OCI-LY7 (cell line): ENCODE measurements around the gene LRRK1. TPM values are rescaled to one million over a fixed set of nuclear protein-coding genes. Genes with fewer than 3 reads are reported as not detected.
A peak's percentile ranks its signal among the peaks of the same experiment; 100 is the strongest.

Experiments used
- BruUV-seq: library from RNA; stranded (reverse); fragments of 400-500 nt; replicated peaks from 2 replicates; lab custom pipeline; 2021; lab: Mats Ljungman, UMichigan
- CTCF ChIA-PET: fragments of 300-600 bp; sonication (Branson Sonifier 250); formaldehyde crosslinking; loops from one replicate; lab custom pipeline; 2022; ENCODE audit warnings: antibody characterized with exemption; ENCODE audit not compliant: unreplicated experiment; lab: Charles Lee
- POLR2A ChIA-PET: fragments of 300-600 bp; sonication (Branson Sonifier 250); formaldehyde crosslinking; loops from one replicate; lab custom pipeline; 2022; ENCODE audit warnings: antibody characterized with exemption; lab: Charles Lee
- DNase-seq: peaks from one replicate; pipeline ENCODE4 v3.0.0-alpha.2; 2015; ENCODE audit warnings: low spot score
- H2AFZ ChIP-seq: fragments of 200-600 bp; sonication (generic), shearing (Covaris generic); 2 replicates; pipeline ENCODE4 v1.6.1; 2014; ENCODE audit warnings: mild to moderate bottlenecking, antibody characterized with exemption, low read length, moderate library complexity
- H3K27ac ChIP-seq: fragments of 200-600 bp; sonication (generic); 2 replicates; pipeline ENCODE4 v1.5.1; 2014; ENCODE audit warnings: mixed run types, low read depth, mild to moderate bottlenecking, moderate library complexity, low read length, inconsistent platforms; ENCODE audit not compliant: poor library complexity, severe bottlenecking
- H3K36me3 ChIP-seq: fragments of 200-600 bp; sonication (generic); 2 replicates; pipeline ENCODE4 v1.6.1; 2014; ENCODE audit warnings: mild to moderate bottlenecking, antibody characterized with exemption, low read length, moderate library complexity, mixed read lengths; ENCODE audit not compliant: insufficient read depth
- H3K4me1 ChIP-seq: fragments of 200-600 bp; sonication (generic); 2 replicates; pipeline ENCODE4 v1.5.1; 2014; ENCODE audit warnings: mild to moderate bottlenecking, low read length; ENCODE audit not compliant: insufficient read depth, poor library complexity, severe bottlenecking
- H3K4me2 ChIP-seq: fragments of 200-600 bp; sonication (generic); 2 replicates; pipeline ENCODE4 v1.6.1; 2014; ENCODE audit warnings: mild to moderate bottlenecking, low read length
- H3K4me3 ChIP-seq: fragments of 200-600 bp; sonication (generic); 2 replicates; pipeline ENCODE4 v1.5.1; 2014; ENCODE audit warnings: mild to moderate bottlenecking, low read depth, low read length; ENCODE audit not compliant: poor library complexity, severe bottlenecking
- H3K79me2 ChIP-seq: fragments of 200-600 bp; sonication (generic); 2 replicates; pipeline ENCODE4 v1.6.1; 2016; ENCODE audit warnings: low read depth, mild to moderate bottlenecking, low read length, moderate library complexity, mixed read lengths; ENCODE audit not compliant: insufficient read depth
- H3K9me2 ChIP-seq: fragments of 200-600 bp; sonication (generic); 2 replicates; pipeline ENCODE4 v1.6.1; 2016; ENCODE audit warnings: mild to moderate bottlenecking, low read length, mixed read lengths; ENCODE audit not compliant: insufficient read depth
- H3K9me3 ChIP-seq: fragments of 200-600 bp; sonication (generic); 2 replicates; pipeline ENCODE4 v1.6.1; 2014; ENCODE audit warnings: mild to moderate bottlenecking, mixed run types, low read length, mixed read lengths
- H4K20me1 ChIP-seq: fragments of 200-600 bp; sonication (generic); 2 replicates; pipeline ENCODE4 v1.6.1; 2014; ENCODE audit warnings: mild to moderate bottlenecking, antibody characterized with exemption, low read length, moderate library complexity, mixed read lengths; ENCODE audit not compliant: insufficient read depth
- EZH2phosphoT487 ChIP-seq: fragments of 200-600 bp; sonication (generic); IDR thresholded peaks from 2 replicates; pipeline ENCODE4 v1.6.1; 2018; ENCODE audit warnings: low read depth, borderline replicate concordance, mild to moderate bottlenecking, mixed run types, antibody characterized with exemption, low read length, moderate library complexity, mixed read lengths
- intact Hi-C: fragments of 100-400 bp; cut with micrococcal nuclease; formaldehyde crosslinking; loops from one replicate; pipeline ENCODE4 v1.10.0; 2022; ENCODE audit not compliant: unreplicated experiment
- total RNA-seq, 2 experiments: library from RNA; depleted of rRNA in 1 of 2; stranded (reverse); fragments of >200 nt in 1 of 2; shearing (Covaris generic) in 1 of 2; gene quantifications; 2 replicates each; pipeline ENCODE4 v1.2.3, GENCODE V29; 2014 to 2022
- TF ChIP-seq, protein P1 (sequence below): fragments of 200-600 bp; sonication (generic); conservative IDR thresholded peaks from 2 replicates; pipeline ENCODE4 v1.5.1; 2014; ENCODE audit warnings: mild to moderate bottlenecking, antibody characterized with exemption, low read length, moderate library complexity, mixed read lengths

LRRK1 gene
- total RNA-seq, 2 experiments from 2014 or later = 92.3 to 233 TPM

DNA sequence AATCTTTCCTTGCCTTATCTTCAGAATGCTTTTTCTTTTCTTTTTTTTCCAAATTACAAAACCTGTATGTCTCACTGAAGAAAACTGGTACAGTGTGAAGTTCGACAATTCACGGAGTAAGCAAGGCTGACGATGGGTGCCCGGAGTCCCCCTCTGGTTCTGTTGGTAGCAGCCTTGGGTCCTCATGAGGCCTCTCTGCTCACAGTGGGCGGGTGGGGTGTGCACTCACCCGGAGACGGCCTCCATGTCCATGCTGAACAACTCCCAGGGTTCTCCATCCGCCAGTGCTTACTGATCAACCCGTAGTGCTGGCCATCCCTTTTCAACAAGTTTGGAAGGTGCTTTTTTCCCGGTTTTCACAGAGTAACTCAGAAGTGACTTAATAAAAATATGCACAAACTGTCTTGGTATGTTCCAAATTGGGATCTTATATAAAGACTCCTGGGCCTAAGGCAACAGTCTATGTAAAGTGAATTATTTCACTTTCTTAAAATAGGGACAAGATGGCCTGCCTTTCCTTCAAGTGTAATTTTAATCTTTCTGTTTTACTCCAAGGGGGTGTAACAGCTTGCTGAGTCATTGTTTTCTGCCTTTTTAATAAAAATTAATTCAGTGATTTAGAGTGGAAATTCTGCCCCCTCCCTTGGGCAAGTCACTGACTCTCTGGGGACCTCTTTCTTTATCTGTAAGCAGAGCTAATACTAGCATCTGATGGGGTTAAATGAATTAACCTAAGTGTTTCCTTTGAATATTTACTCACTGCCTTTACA lies 23.7 kb downstream of the LRRK1 start:
- Histone ChIP-seq H4K20me1 (peaks cover 3% of the 10 kb centered on the region; the same call in 1 of the 2 replicates), H3K4me1 (peaks cover 71% of the 10 kb centered on the region), H3K9me3 (peaks cover 14% of the 10 kb centered on the region; the same call in 1 of the 2 replicates), H3K79me2 (peaks cover 100% of the 10 kb centered on the region), H3K4me2 (peak overlapping the region; percentile 37), H3K27ac (peak overlapping the region; percentile 45), H3K36me3 (peaks cover 98% of the 10 kb centered on the region), H3K9me2 (no peaks in the 10 kb centered on the region), H2AFZ (no peak overlapping the region), H3K4me3 (no peak overlapping the region)
- BruUV-seq = no TSS peak
- POLR2A ChIA-PET = interaction anchor here (0.6 to 3.0 kb wide), 6 partner anchors 13 to 187 kb away, joined by 3 to 17 read pairs (median 4); no protein-coding TSS in a partner anchor
- intact Hi-C loops = no loop called here
- CTCF ChIA-PET = interaction anchor here (1.0 kb wide), 1 partner anchor 16 kb away, joined by 3 read pairs; no protein-coding TSS in a partner anchor
- DNase-seq = peak; percentile 30
- TF ChIP-seq, protein P1, sequence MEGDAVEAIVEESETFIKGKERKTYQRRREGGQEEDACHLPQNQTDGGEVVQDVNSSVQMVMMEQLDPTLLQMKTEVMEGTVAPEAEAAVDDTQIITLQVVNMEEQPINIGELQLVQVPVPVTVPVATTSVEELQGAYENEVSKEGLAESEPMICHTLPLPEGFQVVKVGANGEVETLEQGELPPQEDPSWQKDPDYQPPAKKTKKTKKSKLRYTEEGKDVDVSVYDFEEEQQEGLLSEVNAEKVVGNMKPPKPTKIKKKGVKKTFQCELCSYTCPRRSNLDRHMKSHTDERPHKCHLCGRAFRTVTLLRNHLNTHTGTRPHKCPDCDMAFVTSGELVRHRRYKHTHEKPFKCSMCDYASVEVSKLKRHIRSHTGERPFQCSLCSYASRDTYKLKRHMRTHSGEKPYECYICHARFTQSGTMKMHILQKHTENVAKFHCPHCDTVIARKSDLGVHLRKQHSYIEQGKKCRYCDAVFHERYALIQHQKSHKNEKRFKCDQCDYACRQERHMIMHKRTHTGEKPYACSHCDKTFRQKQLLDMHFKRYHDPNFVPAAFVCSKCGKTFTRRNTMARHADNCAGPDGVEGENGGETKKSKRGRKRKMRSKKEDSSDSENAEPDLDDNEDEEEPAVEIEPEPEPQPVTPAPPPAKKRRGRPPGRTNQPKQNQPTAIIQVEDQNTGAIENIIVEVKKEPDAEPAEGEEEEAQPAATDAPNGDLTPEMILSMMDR = no peak
- no peak for TF ChIP-seq EZH2phosphoT487

DNA sequence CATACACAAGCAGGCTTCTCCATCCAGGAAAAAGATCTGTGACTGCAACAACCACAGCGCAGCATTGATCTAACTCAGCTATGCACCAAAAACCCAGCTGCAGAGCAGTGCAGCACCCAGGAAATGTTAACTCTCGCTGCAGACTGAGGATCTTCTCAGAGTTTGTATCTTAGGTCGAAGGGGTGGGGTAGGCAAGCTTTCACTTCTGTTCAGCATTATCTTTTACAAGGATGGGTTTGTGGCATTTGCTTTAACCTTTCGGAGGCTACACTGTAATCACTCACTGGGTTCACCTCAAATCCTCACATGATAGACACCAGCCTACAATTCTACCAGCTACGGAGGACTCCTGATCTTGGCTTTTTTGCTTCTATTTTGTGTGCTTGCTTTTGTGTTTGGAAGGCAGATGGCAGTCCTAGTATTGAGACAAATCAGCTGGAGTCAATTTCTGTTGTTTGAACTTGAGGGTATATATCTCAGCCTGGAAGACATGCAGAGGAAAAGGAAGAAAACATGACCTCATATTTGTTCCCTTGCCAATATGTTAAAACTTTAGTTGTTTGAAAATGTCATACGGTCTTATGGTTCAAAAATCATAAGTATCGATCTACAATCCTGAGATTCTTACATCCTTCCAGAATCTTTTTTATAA lies 25.2 kb downstream of the LRRK1 start:
- H3K4me3 ChIP-seq = no peak overlapping the region
- H4K20me1 ChIP-seq = peaks cover 3% of the 10 kb centered on the region; the same call in 1 of the 2 replicates
- H3K9me3 ChIP-seq = peaks cover 12% of the 10 kb centered on the region; the same call in 1 of the 2 replicates
- DNase-seq = peak; percentile 33
- H3K9me2 ChIP-seq = no peaks in the 10 kb centered on the region
- ChIA-PET POLR2A (interaction anchor here (0.6 to 3.0 kb wide), 4 partner anchors 12 to 21 kb away, joined by 4 to 17 read pairs (median 6); no protein-coding TSS in a partner anchor), CTCF (interaction anchor here (1.1 to 1.2 kb wide), 2 partner anchors 14 to 17 kb away, joined by 3 read pairs; no protein-coding TSS in a partner anchor)
- intact Hi-C loops = no loop called here
- H3K36me3 ChIP-seq = peaks cover 98% of the 10 kb centered on the region
- H3K4me1 ChIP-seq = peaks cover 70% of the 10 kb centered on the region
- peak overlapping the region; percentile 43 for H3K27ac ChIP-seq
- H3K4me2 ChIP-seq = peak overlapping the region; percentile 5; the same call in 1 of the 2 replicates
- BruUV-seq = no TSS peak
- peaks cover 100% of the 10 kb centered on the region for H3K79me2 ChIP-seq
- no peak overlapping the region for H2AFZ ChIP-seq
- TF ChIP-seq, protein P1 = no peak
- TF ChIP-seq EZH2phosphoT487 = no peak
